GM06990 (cell line): ENCODE measurements around the gene TULP3.

Source experiments
- DNase-seq: peaks from one replicate; pipeline ENCODE4 v3.0.0-alpha.2; 2011; ENCODE audit not compliant: insufficient read length; ENCODE audit errors: extremely low read depth
- H3K27me3 ChIP-seq: replicated peaks from 2 replicates; pipeline ENCODE4 v1.6.0; 2011; ENCODE audit warnings: low read length; ENCODE audit not compliant: control insufficient read depth, insufficient read depth
- H3K36me3 ChIP-seq: 2 replicates; pipeline ENCODE4 v1.5.1; 2011; ENCODE audit warnings: low read length; ENCODE audit not compliant: control insufficient read depth, insufficient read depth
- H3K4me3 ChIP-seq: replicated peaks from 2 replicates; pipeline ENCODE4 v1.5.1; 2011; ENCODE audit warnings: low read depth, mild to moderate bottlenecking, control low read depth, low read length
- CTCF ChIP-seq: IDR thresholded peaks from 2 replicates; pipeline ENCODE4 v1.5.1; 2011; ENCODE audit warnings: low read length, control low read depth, mild to moderate bottlenecking, inconsistent platforms; ENCODE audit not compliant: insufficient read depth, poor library complexity, severe bottlenecking

The TULP3 gene

DNA sequence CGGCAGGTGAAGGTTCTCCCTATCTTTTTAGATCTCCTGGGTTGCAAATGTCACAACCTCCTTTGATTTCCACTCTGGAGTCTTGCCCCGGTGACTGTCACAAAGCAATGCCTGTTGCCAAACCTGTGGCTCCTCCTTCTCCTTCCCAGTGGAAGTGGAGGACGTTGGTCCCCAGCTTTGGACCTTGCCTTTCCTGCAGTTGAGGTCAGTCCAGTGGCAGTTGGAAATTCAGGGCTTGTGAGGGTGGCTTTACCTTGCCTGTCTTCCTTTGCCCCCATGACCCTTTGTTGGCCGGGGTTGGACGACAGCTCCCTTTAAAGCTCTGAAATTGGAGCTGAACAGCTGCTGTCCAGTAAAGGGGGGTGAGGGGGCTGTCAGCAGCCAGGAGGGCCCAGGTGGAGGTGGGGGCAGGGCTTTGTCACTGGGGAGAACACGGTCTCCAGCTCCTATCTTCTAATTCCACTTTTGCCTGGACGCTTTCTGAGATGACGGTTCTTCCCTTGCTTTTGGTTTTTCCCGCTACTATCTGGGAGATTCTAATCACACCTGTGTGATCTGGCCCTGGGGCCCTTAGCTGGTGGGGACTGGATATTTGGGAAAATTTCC, 72.6 kb downstream of the TULP3 start:
- H3K27me3 ChIP-seq = peaks cover 3% of the 10 kb centered on the region; the same call in 1 of the 2 replicates
- no peak for TF ChIP-seq CTCF
- H3K36me3 ChIP-seq = no peaks in the 10 kb centered on the region
- H3K4me3 ChIP-seq = no peak overlapping the region
- DNase-seq = no peak

- Histone ChIP-seq H3K4me3 (no peak overlapping the region), H3K27me3 (peaks cover 3% of the 10 kb centered on the region; the same call in 1 of the 2 replicates), H3K36me3 (no peaks in the 10 kb centered on the region)
- TF ChIP-seq CTCF = no peak
- no peak for DNase-seq
Measured at GRCh38 chr12:2963760-2964292, 73.1 kb downstream of the TULP3 start.

DNA sequence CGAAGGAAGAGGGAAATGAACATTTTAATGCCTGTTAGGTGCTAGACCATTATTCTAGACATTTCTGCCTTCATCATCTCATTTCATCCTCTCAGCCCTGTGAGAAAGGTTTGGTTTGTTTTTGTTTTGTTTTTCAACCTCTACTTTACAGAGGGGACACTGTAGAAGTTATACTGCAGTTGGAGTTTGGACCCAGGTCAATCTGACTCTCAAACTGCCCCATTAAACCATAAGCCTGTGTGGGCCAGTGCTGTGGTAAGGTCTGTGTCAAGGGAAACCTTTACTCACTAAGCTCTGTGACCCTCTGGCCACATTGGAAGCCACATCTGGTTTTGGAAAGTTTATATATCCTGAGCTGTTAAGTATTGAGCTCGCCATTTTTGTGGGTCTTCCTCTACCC, 77.0 kb downstream of the TULP3 start:
- Histone ChIP-seq H3K36me3 (no peaks in the 10 kb centered on the region), H3K4me3 (no peak overlapping the region), H3K27me3 (no peaks in the 10 kb centered on the region)
- TF ChIP-seq CTCF = no peak
- DNase-seq = no peak

DNA sequence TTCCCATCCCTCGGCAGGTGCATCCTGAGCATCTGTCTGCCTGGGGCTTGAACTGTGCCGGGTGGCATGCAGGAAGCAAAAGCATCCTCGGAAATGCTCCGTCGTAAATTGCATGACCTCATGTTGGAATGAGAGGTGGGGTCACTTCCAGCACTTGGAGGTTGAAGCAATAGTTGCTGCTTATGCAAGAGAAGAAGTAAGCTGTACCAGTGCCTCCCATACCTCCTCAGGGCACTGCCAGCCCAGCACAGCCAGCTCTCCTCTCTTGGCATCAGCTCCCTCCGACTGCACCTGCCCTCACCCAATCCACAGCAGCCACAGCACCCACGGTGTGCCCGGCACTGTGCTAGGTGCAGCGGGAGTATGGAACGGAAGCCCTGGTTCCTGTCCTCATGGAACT, 80.1 kb downstream of the TULP3 start:
- Histone ChIP-seq H3K27me3 (no peaks in the 10 kb centered on the region), H3K4me3 (no peak overlapping the region), H3K36me3 (no peaks in the 10 kb centered on the region)
- no peak for DNase-seq
- no peak for TF ChIP-seq CTCF

DNA sequence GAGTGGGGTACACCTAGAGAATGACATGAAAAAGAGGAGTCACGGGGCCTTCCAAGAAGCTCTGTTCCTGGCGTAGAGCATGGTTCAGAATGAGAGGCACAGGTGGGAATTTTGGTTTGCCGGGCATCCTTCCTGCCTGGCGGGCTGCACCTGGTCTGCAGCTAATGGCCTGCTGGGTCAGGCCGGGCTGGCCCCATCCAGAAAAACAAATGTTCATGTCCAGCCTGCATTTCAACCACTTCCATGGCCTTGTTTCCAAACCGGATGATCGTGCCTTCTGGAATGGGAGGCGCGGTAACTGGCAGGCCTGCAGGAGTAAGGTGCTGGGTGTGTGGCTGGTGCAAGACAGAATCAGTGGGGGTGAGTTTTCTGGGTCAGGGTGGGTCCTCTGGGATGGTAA, 82.9 kb downstream of the TULP3 start:
- Histone ChIP-seq H3K36me3 (no peaks in the 10 kb centered on the region), H3K4me3 (no peak overlapping the region), H3K27me3 (no peaks in the 10 kb centered on the region)
- TF ChIP-seq CTCF = no peak
- no peak for DNase-seq

DNA sequence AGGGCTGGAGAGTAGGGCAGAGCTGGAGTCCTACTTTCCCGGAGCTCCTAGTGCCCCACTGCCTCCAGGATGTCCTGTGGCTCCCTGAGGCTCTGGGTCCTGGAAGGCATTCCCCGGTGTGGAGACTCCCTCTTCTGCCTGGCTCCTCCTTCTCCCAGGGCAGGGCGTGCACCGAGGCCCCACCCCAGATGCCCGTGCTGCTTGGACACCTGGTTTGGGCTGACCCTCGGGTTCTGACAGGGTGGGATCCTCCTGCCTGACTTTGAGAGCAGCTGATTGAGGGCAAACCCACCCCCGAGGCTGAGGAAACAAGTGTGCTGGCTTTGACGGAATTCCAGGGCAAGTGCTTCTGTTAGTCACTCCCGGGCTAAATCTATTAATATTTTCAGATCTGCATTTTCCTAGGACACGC, 83.9 kb downstream of the TULP3 start:
- Histone ChIP-seq H3K36me3 (no peaks in the 10 kb centered on the region), H3K4me3 (no peak overlapping the region), H3K27me3 (no peaks in the 10 kb centered on the region)
- TF ChIP-seq CTCF = no peak
- DNase-seq = no peak
